Hypothalamus (tissue), 51 donors: ENCODE data around the gene MCF2L.

Experiments used
- DNase-seq, 51 donors: peaks; one replicate each; lab custom pipeline; 2025; lab: John Stamatoyannopoulos, UW

MCF2L gene

GRCh38 chr13:112943309-112944125 lies 25.5 kb upstream of the MCF2L start:
- peak in 22 of 51 donors; percentile 13 to 62 (median 34) for DNase-seq

DNA sequence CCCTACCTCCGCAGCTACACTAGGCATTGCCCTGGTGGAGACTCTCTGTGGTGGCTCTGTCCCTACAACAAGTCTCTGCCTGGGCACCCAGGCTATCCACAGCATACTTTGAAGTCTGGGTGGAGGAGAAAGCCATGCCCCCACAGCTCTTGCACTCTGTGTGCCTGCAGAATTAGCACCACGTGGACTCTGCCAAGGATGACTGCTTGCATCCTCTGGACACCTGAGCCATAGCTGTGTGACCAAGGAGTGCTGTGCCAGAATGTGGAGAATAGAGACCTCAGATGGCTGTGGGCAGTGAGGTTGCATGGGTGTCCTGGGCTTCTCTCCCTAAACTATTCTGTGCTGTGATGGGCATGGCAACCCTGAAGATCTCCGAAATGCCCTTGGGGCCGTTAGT lies 21.2 kb upstream of the MCF2L start:
- DNase-seq: no peak

GRCh38 chr13:112951674-112952371 lies 17.2 kb upstream of the MCF2L start:
- DNase-seq: no peak

- DNase-seq: no peak
These were observed 16.1 kb upstream of the MCF2L start for GRCh38 chr13:112952759-112953551.

- DNase-seq: no peak
These were observed 15.2 kb upstream of the MCF2L start for GRCh38 chr13:112953591-112954487.

DNA sequence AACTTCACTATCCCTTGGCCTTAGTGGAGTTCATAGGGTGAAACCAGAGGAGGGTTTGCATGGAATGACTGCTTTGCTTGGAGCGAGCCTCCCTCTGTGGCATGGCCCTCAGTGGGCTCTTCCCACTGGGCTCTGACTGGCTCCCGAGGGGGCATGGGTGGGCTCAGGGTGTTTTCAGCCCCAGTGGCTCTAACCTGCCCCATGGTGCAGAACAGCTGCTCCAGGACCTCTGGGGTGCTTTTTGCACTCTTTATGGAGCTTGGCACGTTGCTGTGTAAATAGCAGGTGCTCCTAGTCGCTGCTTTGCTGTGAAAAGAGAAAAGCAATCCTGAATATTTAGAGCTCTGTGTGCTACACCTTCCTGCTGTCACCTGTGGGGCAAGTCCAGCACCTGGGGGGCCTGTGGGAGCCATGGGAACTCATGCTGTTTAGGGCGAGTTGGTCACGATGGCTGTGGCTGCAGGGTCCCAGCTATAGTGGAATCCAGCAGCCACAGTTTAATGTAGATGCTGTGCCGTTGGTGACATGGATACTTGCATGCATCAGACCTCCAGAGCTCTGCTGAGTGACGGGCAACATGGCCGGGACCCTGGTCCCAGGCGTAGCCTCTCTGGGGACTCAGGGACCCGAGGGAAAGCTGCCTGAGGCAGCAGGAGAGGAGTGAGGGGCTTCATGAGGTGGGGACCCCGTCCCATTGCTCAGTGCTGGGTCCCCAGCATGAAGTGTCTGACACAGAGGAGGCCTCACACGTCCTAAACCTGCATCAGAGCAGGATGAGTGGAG lies 14.3 kb upstream of the MCF2L start:
- no peak for DNase-seq

GRCh38 chr13:112955271-112955937 lies 13.6 kb upstream of the MCF2L start:
- no peak for DNase-seq

GRCh38 chr13:112955956-112956355 lies 13.1 kb upstream of the MCF2L start:
- DNase-seq: no peak

- DNase-seq: no peak
These were observed 12.3 kb upstream of the MCF2L start for GRCh38 chr13:112956571-112957294.

GRCh38 chr13:112957295-112957677 lies 11.7 kb upstream of the MCF2L start:
- DNase-seq: no peak

- no peak for DNase-seq
These were observed 10.7 kb upstream of the MCF2L start for GRCh38 chr13:112958127-112958989.

DNA sequence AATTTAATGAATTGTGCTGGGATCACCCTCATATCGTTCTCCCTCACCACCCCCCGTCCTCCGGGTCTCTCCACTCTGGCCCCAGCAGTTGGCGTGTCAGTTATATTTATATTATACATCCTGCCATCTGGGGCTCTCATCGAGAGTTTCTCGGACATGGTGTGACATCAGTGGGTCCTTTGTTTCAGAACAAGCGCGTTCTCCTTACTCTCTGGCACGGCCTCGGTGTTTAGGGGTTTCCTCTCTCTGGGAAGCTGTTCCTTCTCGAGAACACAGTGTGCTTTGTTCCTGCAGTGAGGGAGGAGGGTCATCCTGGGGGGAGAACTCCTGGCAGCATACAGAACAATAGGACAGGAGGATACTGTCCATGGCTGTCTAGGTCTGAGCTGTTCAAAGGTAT lies 9.8 kb upstream of the MCF2L start:
- DNase-seq: peak in 21 of 51 donors; percentile 22 to 75 (median 51)

- no peak for DNase-seq
These were observed 9.1 kb upstream of the MCF2L start for GRCh38 chr13:112959701-112960542.

DNA sequence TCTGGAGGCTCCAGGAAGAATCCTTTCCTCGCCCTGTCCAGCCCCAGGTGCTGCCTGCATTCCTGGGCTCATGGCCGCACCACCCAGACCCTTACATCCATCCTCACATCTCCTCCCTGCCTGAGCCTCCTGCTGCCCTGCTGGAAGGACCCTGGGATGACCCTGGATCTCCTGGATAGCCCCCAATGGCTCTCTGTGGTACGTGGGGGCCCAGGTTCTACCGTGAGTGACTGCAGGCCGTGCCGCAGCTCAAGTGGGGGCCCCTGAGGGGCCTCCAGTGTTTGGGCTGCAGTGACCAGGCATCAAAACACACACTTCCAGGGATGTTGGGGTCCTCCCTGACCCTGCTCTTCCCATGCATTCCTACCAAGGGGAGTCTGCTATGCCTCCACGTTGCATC lies 8.3 kb upstream of the MCF2L start:
- no peak for DNase-seq

DNA sequence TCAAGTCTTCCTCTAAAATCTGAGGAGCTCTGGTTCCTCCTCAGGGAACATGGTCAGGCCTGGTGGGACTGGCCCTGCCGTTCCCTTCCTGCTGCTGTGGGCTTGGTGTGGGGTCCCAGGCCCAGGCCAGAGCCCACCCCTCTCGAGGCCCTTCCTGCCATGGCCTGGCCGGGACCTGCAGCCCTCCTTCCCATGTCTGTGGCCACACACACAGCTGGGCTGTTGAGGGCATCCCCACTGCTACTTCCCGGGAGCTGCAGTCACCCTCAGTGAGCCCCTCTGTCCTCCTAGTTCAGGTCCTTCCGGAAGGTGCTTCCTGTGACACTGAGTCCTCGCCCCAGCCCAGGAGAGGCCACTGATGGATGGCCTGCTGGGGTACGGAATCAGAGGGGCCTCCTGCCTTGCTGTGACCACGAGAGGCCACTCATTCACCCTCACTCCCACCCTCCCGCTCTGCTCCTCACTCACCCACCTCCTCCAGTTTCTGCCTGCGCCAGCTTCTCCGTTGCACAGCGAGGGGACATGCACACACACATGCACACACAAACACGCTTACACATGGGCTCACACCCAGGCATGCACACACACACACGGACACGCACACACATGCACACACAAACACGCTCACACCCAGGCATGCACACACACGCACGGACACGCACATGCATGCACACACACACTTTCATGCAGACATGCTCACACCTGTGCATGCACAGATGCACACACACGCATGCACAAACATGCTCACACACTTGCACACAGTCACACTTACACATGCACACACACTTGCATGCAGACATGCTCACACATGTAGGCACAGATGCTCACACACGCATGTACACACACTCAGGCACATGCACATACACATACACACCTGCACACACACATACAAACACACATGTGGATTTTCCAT lies 7.3 kb upstream of the MCF2L start:
- no peak for DNase-seq
